T47D (cell line): ENCODE data around the gene IZUMO4.

Experiments used
- DNase-seq, 2 experiments: peaks; one replicate each; pipeline versions ENCODE4 v3.0.0 to v3.0.0-alpha.2; 2011 to 2012; ENCODE audit warnings: low read depth in 1 of 2, low spot score in 1 of 2
- JUND ChIP-seq: IDR thresholded peaks from 2 replicates; pipeline ENCODE4 v1.6.1; 2012; ENCODE audit warnings: low read depth
- in situ Hi-C: cut with HindIII; loops from 2 replicates; pipeline ENCODE4 v1.10.0; 2016; ENCODE audit warnings: low sequenced_read_pairs, low pct_unique_long_range_greater_than_20kb

Gene IZUMO4

DNA sequence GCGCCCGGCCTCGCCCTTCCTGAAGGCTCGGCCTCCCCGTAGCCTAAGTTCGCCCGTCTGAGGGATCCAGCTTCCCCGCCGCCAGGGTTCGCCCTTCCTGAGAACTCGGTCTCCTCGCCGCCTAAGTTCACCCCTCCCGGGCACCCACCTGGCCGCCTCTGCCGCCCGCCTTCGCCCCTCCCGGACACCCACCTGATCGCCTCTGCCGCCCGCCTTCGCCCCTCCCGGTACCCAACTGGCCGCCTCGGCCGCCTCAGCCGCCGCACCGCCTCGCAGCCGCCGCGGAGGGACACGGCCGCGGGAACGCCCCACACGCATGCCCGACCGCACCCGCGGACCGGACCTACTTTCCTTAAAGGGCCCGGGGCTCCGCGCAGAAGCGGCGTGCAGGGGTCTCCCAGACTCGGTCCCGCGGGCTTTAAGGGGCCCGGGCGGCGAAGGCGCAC, 658 bp upstream of the IZUMO4 start, which contains the start of gene MOB3A:
MOB3A (minus strand) TSS at position 293 of the 446 bp plus-strand sequence. CDS start 17,766 bp downstream, outside the sequence.
- in situ Hi-C loops = no loop called here
- TF ChIP-seq JUND = no peak
- peak; percentile 63 to 92 for DNase-seq

GRCh38 chr19:2097203-2097885, 629 bp downstream of the IZUMO4 start:
- in situ Hi-C loops = no loop called here
- peak in 1 of 2 experiments; percentile 28 for DNase-seq
- TF ChIP-seq JUND = no peak

GRCh38 chr19:2097886-2098327, 1.2 kb downstream of the IZUMO4 start:
- no peak for DNase-seq
- no peak for TF ChIP-seq JUND
- in situ Hi-C loops = no loop called here

- no peak for TF ChIP-seq JUND
- no peak for DNase-seq
- in situ Hi-C loops = no loop called here
Observed at GRCh38 chr19:2099054-2099501, 2.4 kb downstream of the IZUMO4 start.

- in situ Hi-C loops = no loop called here
- TF ChIP-seq JUND = no peak
- DNase-seq = no peak
Observed at GRCh38 chr19:2099937-2100718, 3.4 kb downstream of the IZUMO4 start.

DNA sequence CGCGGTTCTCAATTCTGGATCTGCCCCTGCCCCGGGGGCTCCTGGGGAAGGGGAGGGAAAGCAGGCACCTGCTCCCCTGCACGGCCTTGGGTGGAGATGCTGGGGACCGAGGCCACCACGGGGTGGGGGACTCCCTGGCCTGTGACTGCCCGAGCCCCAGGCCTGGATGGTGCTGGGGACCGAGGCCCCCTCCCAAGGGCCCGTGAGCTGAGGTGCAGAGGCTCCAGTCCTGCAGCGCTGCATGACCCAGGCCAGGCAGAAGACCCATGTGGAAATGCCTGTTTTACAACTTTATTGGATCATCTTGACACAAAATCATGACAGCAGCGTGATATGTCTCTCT, 4.0 kb downstream of the IZUMO4 start:
- DNase-seq = no peak
- in situ Hi-C loops = no loop called here
- TF ChIP-seq JUND = no peak

GRCh38 chr19:2101417-2102335, 5.0 kb downstream of the IZUMO4 start:
- no peak for DNase-seq
- TF ChIP-seq JUND = no peak
- in situ Hi-C loops = no loop called here

GRCh38 chr19:2103045-2103707, 6.5 kb downstream of the IZUMO4 start:
- no peak for TF ChIP-seq JUND
- no peak for DNase-seq
- in situ Hi-C loops = no loop called here

- in situ Hi-C loops = no loop called here
- TF ChIP-seq JUND = no peak
- DNase-seq = no peak
Observed at GRCh38 chr19:2108251-2109016, 11.7 kb downstream of the IZUMO4 start.

GRCh38 chr19:2109046-2109864, 12.5 kb downstream of the IZUMO4 start:
- no peak for TF ChIP-seq JUND
- in situ Hi-C loops = no loop called here
- DNase-seq = no peak
